ENCODE data around the gene GSTO1. TPM values are rescaled to one million over a fixed set of nuclear protein-coding genes. Genes with fewer than 3 reads are reported as not detected.

The GSTO1 gene
- total and polyA plus RNA-seq, 2 donors (not counting 1 experiment from before 2014, with no cell fraction given), result 151 to 249 TPM

DNA sequence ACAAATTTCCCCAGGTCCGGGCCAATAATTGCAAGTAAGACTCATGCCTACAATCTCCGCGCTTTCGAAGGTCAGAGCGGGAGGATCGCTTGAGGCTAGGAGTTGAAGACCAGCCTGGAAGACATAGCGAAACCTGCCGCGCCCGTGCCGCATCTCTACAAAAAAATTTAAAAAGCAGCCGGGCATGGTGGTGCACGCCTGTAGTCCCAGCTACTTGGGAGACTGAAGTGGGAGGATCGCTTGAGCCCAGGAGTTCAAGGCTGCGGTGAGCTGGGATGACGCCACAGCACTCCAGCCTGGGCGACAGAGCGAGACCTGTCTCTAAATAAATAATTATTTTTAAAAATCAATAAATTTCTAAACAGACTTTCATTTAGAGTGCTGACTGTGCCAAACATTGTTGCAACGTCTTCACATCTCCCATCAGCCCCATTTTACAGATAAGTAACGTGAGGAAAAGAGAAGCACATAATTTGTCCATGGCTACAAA, 22.0 kb upstream of the GSTO1 start:
- no peak for TF ChIP-seq EZH2 (IDR thresholded peaks at IDR 0.05; ENCODE audit: low read length, missing control alignments)
- TF ChIP-seq, protein P1, sequence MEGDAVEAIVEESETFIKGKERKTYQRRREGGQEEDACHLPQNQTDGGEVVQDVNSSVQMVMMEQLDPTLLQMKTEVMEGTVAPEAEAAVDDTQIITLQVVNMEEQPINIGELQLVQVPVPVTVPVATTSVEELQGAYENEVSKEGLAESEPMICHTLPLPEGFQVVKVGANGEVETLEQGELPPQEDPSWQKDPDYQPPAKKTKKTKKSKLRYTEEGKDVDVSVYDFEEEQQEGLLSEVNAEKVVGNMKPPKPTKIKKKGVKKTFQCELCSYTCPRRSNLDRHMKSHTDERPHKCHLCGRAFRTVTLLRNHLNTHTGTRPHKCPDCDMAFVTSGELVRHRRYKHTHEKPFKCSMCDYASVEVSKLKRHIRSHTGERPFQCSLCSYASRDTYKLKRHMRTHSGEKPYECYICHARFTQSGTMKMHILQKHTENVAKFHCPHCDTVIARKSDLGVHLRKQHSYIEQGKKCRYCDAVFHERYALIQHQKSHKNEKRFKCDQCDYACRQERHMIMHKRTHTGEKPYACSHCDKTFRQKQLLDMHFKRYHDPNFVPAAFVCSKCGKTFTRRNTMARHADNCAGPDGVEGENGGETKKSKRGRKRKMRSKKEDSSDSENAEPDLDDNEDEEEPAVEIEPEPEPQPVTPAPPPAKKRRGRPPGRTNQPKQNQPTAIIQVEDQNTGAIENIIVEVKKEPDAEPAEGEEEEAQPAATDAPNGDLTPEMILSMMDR (conservative IDR thresholded peaks at IDR 0.05 in 1 of 2, IDR thresholded peaks at IDR 0.05 in 1 of 2; ENCODE audit: low read depth in 1 of 2, low read length in 2 of 2), result no peak
- Histone ChIP-seq H3K27ac (ENCODE audit: insufficient read depth, low read length) (peak overlapping the region; percentile 83), H3K4me1 (ENCODE audit: control insufficient read depth, extremely low read depth, insufficient read depth, low read length) (no peaks in the 10 kb centered on the region), H3K36me3 (ENCODE audit: control insufficient read depth, insufficient read depth, low read length) (no peaks in the 10 kb centered on the region), H2AFZ (ENCODE audit: low read length) (peak overlapping the region; percentile 88), H4K20me1 (ENCODE audit: control insufficient read depth, extremely low read depth, insufficient read depth, low read length) (no peaks in the 10 kb centered on the region), H3K9me3 (ENCODE audit: control insufficient read depth, insufficient read depth, low read depth, low read length) (no peaks in the 10 kb centered on the region), H3K4me3 (replicated peaks in 1 of 4; ENCODE audit: control extremely low read depth in 1 of 4, insufficient read depth in 1 of 4, low read depth in 3 of 4, low read length in 4 of 4) (peak overlapping the region; percentile 78 to 87 (median 81)), H3K27me3 (ENCODE audit: control insufficient read depth, insufficient read depth, low read length) (no peaks in the 10 kb centered on the region), H3K79me2 (ENCODE audit: control insufficient read depth, insufficient read depth, low read length) (no peaks in the 10 kb centered on the region), H3K9ac (ENCODE audit: insufficient read depth, low read length) (peak overlapping the region; percentile 94), H3K4me2 (ENCODE audit: extremely low read depth, insufficient read depth, low read length) (peak overlapping the region; percentile 90)
- DNase-seq (ENCODE audit: low read depth in 2 of 2), result no peak

DNA sequence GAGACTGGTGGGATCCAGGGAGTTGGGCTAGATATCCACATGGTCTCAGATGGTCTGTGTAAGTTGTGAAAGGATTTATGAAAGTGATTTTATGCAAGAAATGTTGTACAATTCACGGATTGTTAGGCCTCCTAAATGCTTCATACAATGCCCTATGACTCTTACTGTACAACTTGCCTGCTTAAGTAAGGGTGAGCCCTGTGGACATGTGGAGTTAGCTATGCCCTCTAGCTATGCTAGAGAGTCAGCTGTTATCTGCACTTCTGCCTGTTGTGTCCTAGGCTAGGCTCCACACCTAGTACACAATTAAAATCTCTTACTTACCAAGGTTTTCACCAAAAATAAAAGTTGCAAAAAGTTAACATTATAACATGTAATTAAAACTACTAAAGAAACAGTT, 20.9 kb upstream of the GSTO1 start:
- Histone ChIP-seq H3K9ac (ENCODE audit: insufficient read depth, low read length) (no peak overlapping the region), H3K4me2 (ENCODE audit: extremely low read depth, insufficient read depth, low read length) (no peak overlapping the region), H2AFZ (ENCODE audit: low read length) (no peak overlapping the region), H3K36me3 (ENCODE audit: control insufficient read depth, insufficient read depth, low read length) (no peaks in the 10 kb centered on the region), H4K20me1 (ENCODE audit: control insufficient read depth, extremely low read depth, insufficient read depth, low read length) (no peaks in the 10 kb centered on the region), H3K27ac (ENCODE audit: insufficient read depth, low read length) (no peak overlapping the region), H3K79me2 (ENCODE audit: control insufficient read depth, insufficient read depth, low read length) (no peaks in the 10 kb centered on the region), H3K4me3 (replicated peaks in 1 of 4; ENCODE audit: control extremely low read depth in 1 of 4, insufficient read depth in 1 of 4, low read depth in 3 of 4, low read length in 4 of 4) (no peak overlapping the region), H3K27me3 (ENCODE audit: control insufficient read depth, insufficient read depth, low read length) (no peaks in the 10 kb centered on the region), H3K9me3 (ENCODE audit: control insufficient read depth, insufficient read depth, low read depth, low read length) (no peaks in the 10 kb centered on the region), H3K4me1 (ENCODE audit: control insufficient read depth, extremely low read depth, insufficient read depth, low read length) (no peaks in the 10 kb centered on the region)
- DNase-seq (ENCODE audit: low read depth in 2 of 2), result no peak
- TF ChIP-seq, protein P1 (conservative IDR thresholded peaks at IDR 0.05 in 1 of 2, IDR thresholded peaks at IDR 0.05 in 1 of 2; ENCODE audit: low read depth in 1 of 2, low read length in 2 of 2), result no peak
- TF ChIP-seq EZH2 (IDR thresholded peaks at IDR 0.05; ENCODE audit: low read length, missing control alignments), result no peak

DNA sequence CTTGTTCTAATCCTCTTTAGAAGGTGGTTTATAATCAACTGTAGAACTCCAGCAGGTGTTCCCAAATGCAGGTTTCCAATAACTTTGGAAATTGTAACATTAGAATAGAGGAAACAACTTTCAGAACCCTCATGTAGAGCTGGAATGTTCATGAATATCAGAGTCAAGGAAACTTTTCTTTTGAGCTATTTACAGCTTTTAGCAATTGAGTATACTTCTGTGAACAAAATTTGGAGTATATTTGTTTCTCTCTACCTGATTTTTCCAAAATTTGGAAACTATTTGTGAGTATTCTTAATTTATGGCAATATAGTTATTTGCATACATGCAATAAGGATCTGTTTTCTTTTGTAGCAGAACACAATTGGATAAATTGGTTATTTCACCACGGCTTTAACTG, 19.8 kb upstream of the GSTO1 start:
- no peak for DNase-seq (ENCODE audit: low read depth in 2 of 2)
- H3K27me3 ChIP-seq (ENCODE audit: control insufficient read depth, insufficient read depth, low read length), result peaks cover under 1% of the 10 kb centered on the region
- no peaks in the 10 kb centered on the region for H3K9me3 ChIP-seq (ENCODE audit: control insufficient read depth, insufficient read depth, low read depth, low read length)
- H4K20me1 ChIP-seq (ENCODE audit: control insufficient read depth, extremely low read depth, insufficient read depth, low read length), result no peaks in the 10 kb centered on the region
- H3K4me3 ChIP-seq (replicated peaks in 1 of 4; ENCODE audit: control extremely low read depth in 1 of 4, insufficient read depth in 1 of 4, low read depth in 3 of 4, low read length in 4 of 4), result no peak overlapping the region
- H3K27ac ChIP-seq (ENCODE audit: insufficient read depth, low read length), result no peak overlapping the region
- H3K4me2 ChIP-seq (ENCODE audit: extremely low read depth, insufficient read depth, low read length), result no peak overlapping the region
- H2AFZ ChIP-seq (ENCODE audit: low read length), result no peak overlapping the region
- TF ChIP-seq EZH2 (IDR thresholded peaks at IDR 0.05; ENCODE audit: low read length, missing control alignments), result no peak
- TF ChIP-seq, protein P1 (conservative IDR thresholded peaks at IDR 0.05 in 1 of 2, IDR thresholded peaks at IDR 0.05 in 1 of 2; ENCODE audit: low read depth in 1 of 2, low read length in 2 of 2), result no peak
- no peaks in the 10 kb centered on the region for H3K79me2 ChIP-seq (ENCODE audit: control insufficient read depth, insufficient read depth, low read length)
- no peaks in the 10 kb centered on the region for H3K4me1 ChIP-seq (ENCODE audit: control insufficient read depth, extremely low read depth, insufficient read depth, low read length)
- no peaks in the 10 kb centered on the region for H3K36me3 ChIP-seq (ENCODE audit: control insufficient read depth, insufficient read depth, low read length)
- no peak overlapping the region for H3K9ac ChIP-seq (ENCODE audit: insufficient read depth, low read length)
